ENCODE data around the gene ITIH4. TPM values are rescaled to one million over a fixed set of nuclear protein-coding genes. Genes with fewer than 3 reads are reported as not detected.

ITIH4 gene
- total RNA-seq, 4 donors from 2014 or later, result 2.0 to 4.6 (median 2.8) TPM

DNA sequence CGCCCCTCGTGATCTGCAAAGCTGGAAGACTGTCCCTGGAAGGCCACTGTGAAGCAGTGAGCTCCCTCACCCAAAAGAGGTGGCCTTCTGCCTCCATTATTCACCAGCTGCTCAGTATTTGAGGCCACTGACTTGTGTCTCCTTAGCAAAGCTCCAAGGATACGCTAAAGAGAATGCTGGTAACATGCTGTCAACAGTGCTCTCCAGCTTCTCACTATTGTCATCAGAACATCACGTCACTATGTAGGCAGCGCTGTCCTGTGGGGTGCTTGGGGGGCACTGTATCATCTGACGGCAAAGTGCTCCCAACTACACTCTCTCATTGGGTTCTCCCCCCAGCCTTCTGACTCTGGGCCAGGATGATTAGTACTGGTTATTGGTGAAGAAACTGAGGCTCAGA is 14.3 kb downstream of the ITIH4 start:
- Histone ChIP-seq H3K27me3 (no peaks in the 10 kb centered on the region), H3K4me3 (no peak overlapping the region), H3K4me1 (no peaks in the 10 kb centered on the region), H3K27ac (replicated peaks in 1 of 4) (no peak overlapping the region), H3K36me3 (peaks cover 0 to 6% (median 2%) of the 10 kb centered on the region in 4 donors), H3K9me3 (no peaks in the 10 kb centered on the region)
- no peak for TF ChIP-seq EP300 (IDR thresholded peaks at IDR 0.05)
- WGBS, result 93% methylated on average over 4 of the region's 6 CpGs
- intact Hi-C loops (cut with DNase I), result no loop called here
- DNase-seq (ENCODE audit: extremely low spot score), result no peak

- DNase-seq (ENCODE audit: extremely low spot score), result no peak
- intact Hi-C loops (cut with DNase I), result no loop called here
- H3K36me3 ChIP-seq, result no peaks in the 10 kb centered on the region
- H3K4me3 ChIP-seq, result no peak overlapping the region
- WGBS, result 94% methylated on average over 3 of the region's 8 CpGs
- no peak for TF ChIP-seq POLR2AphosphoS5 (IDR thresholded peaks at IDR 0.05)
- no peak for TF ChIP-seq EP300 (IDR thresholded peaks at IDR 0.05)
- TF ChIP-seq, protein P1, sequence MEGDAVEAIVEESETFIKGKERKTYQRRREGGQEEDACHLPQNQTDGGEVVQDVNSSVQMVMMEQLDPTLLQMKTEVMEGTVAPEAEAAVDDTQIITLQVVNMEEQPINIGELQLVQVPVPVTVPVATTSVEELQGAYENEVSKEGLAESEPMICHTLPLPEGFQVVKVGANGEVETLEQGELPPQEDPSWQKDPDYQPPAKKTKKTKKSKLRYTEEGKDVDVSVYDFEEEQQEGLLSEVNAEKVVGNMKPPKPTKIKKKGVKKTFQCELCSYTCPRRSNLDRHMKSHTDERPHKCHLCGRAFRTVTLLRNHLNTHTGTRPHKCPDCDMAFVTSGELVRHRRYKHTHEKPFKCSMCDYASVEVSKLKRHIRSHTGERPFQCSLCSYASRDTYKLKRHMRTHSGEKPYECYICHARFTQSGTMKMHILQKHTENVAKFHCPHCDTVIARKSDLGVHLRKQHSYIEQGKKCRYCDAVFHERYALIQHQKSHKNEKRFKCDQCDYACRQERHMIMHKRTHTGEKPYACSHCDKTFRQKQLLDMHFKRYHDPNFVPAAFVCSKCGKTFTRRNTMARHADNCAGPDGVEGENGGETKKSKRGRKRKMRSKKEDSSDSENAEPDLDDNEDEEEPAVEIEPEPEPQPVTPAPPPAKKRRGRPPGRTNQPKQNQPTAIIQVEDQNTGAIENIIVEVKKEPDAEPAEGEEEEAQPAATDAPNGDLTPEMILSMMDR (IDR thresholded peaks at IDR 0.05), result no peak
- TF ChIP-seq POLR2A (IDR thresholded peaks at IDR 0.05; ENCODE audit: low read depth), result no peak
- H3K27me3 ChIP-seq, result no peaks in the 10 kb centered on the region
- H3K9me3 ChIP-seq, result no peaks in the 10 kb centered on the region
- H3K4me1 ChIP-seq, result no peaks in the 10 kb centered on the region
- no peak overlapping the region for H3K27ac ChIP-seq (replicated peaks in 1 of 4)
Observed at GRCh38 chr3:52813810-52814209, 16.7 kb downstream of the ITIH4 start.

DNA sequence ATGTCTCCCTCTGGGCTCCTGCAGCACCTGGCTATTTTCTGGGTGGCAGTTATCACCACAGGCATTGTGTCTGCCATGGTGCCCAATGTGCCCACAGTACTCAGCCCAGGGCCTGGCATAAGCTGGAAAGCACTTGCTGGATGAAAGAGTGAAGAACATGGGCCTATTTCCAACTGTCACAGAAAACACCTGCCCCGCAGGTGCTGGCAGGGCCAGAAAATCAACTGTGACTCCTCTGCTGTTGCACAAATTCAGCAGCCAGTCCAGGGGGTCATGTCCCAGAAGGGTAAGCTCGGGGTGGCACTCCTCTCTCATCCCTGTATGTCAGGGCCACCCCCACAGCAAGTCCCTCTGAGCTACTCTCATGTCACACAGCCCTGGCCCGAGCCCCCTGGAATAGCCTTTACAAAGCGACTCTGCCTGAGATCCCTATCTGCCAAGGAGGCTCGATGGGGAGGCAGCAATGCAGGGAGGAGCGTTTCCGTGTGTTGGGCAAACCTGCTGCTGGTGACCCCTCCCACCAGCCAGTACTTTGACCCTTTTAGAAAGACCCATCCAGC is 18.9 kb downstream of the ITIH4 start:
- Histone ChIP-seq H3K36me3 (no peaks in the 10 kb centered on the region), H3K4me1 (no peaks in the 10 kb centered on the region), H3K27ac (replicated peaks in 1 of 4) (no peak overlapping the region), H3K27me3 (no peaks in the 10 kb centered on the region), H3K4me3 (no peak overlapping the region), H3K9me3 (no peaks in the 10 kb centered on the region)
- no peak for DNase-seq (ENCODE audit: extremely low spot score)
- WGBS, result 90% methylated on average over 5 of the region's 7 CpGs
- no peak for TF ChIP-seq POLR2AphosphoS5 (IDR thresholded peaks at IDR 0.05)
- TF ChIP-seq, protein P1 (IDR thresholded peaks at IDR 0.05), result no peak
- TF ChIP-seq POLR2A (IDR thresholded peaks at IDR 0.05; ENCODE audit: low read depth), result no peak
- no peak for TF ChIP-seq EP300 (IDR thresholded peaks at IDR 0.05)
- intact Hi-C loops (cut with DNase I), result no loop called here

GRCh38 chr3:52810923-52811322 is 19.5 kb downstream of the ITIH4 start:
- H3K27me3 ChIP-seq, result peaks cover 0 to 2% (median 0%) of the 10 kb centered on the region in 4 donors
- H3K9me3 ChIP-seq, result no peaks in the 10 kb centered on the region
- H3K27ac ChIP-seq (replicated peaks in 1 of 4), result no peak overlapping the region
- intact Hi-C loops (cut with DNase I), result no loop called here
- 92% methylated on average over 11 of the region's 11 CpGs for WGBS
- DNase-seq (ENCODE audit: extremely low spot score), result no peak
- H3K4me3 ChIP-seq, result no peak overlapping the region
- TF ChIP-seq, protein P1 (IDR thresholded peaks at IDR 0.05), result no peak
- TF ChIP-seq POLR2A (IDR thresholded peaks at IDR 0.05; ENCODE audit: low read depth) (no peak), EP300 (IDR thresholded peaks at IDR 0.05) (no peak), POLR2AphosphoS5 (IDR thresholded peaks at IDR 0.05) (no peak)
- H3K4me1 ChIP-seq, result no peaks in the 10 kb centered on the region
- H3K36me3 ChIP-seq, result no peaks in the 10 kb centered on the region

- Histone ChIP-seq H3K27ac (replicated peaks in 1 of 4) (no peak overlapping the region), H3K36me3 (no peaks in the 10 kb centered on the region), H3K9me3 (no peaks in the 10 kb centered on the region), H3K4me3 (no peak overlapping the region), H3K4me1 (no peaks in the 10 kb centered on the region), H3K27me3 (peaks cover 0 to 11% (median 0%) of the 10 kb centered on the region in 4 donors)
- TF ChIP-seq POLR2AphosphoS5 (IDR thresholded peaks at IDR 0.05), result no peak
- TF ChIP-seq, protein P1 (IDR thresholded peaks at IDR 0.05), result no peak
- no peak for TF ChIP-seq POLR2A (IDR thresholded peaks at IDR 0.05; ENCODE audit: low read depth)
- TF ChIP-seq EP300 (IDR thresholded peaks at IDR 0.05), result no peak
- WGBS, result 64% methylated on average over 6 of the region's 7 CpGs
- no peak for DNase-seq (ENCODE audit: extremely low spot score)
- intact Hi-C loops (cut with DNase I), result no loop called here
Observed at GRCh38 chr3:52809662-52810377, 20.7 kb downstream of the ITIH4 start.

Data from esophagus muscularis mucosa (tissue), 4 donors.